HG02885 (cell line): ENCODE results near the gene MIER2.
"Not testable (repeated sequence)": the region's sequence is repeated elsewhere in the genome, so short reads cannot be mapped to it uniquely, and the experiment has no call there.

Experiments
- ATAC-seq: cut with Tn5 transposase; IDR thresholded peaks from one replicate; pipeline ENCODE4 v1.9.1; 2021; ENCODE audit warnings: mild to moderate bottlenecking; ENCODE audit not compliant: unreplicated experiment, poor library complexity

The MIER2 gene, protein sequence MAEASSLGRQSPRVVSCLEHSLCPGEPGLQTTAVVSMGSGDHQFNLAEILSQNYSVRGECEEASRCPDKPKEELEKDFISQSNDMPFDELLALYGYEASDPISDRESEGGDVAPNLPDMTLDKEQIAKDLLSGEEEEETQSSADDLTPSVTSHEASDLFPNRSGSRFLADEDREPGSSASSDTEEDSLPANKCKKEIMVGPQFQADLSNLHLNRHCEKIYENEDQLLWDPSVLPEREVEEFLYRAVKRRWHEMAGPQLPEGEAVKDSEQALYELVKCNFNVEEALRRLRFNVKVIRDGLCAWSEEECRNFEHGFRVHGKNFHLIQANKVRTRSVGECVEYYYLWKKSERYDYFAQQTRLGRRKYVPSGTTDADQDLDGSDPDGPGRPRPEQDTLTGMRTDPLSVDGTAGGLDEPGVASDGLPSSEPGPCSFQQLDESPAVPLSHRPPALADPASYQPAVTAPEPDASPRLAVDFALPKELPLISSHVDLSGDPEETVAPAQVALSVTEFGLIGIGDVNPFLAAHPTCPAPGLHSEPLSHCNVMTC

DNA sequence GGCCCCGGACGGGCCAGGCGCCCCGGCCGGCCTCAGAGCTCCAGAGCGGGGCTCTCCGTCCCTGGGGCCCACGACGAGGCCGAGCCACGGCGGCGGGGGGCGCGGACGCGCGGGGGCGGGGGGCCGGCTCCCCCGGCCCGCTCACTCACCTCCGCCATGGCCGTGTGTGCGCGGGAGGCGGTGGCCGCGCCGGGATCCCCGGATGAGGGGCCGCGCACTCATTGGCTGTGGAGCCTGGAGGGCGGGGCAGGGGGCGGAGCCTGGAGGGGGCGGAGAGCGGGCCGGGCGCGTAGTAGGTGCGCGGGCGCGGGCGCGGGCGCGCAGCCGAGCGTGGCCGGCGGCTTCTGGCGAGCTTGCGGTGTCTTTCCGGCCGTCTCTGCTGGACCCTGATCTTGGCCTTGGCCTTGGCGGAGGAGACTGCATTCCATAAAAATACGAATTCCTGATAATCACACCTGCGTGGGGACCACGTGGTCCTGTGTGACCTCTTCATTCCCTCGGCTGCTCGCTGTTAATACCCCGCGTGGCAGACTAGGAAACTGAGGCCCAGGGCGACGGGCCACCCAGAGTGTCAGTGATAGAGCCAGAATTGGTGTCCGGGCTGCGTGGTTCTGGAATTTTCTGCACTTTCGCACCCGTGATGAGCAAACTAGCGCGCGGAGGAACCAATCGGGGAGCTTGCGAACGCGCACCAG lies at the start of gene MIER2:
Gene MIER2 (minus strand): TSS at position 172 of the 695 bp plus-strand sequence. CDS start 14 bp downstream, at position 158.
- ATAC-seq, result peak; percentile 61

- not testable (repeated sequence) for ATAC-seq
Observed at GRCh38 chr19:393560-393959, 49.0 kb upstream of the MIER2 start.

- no peak for ATAC-seq
Observed at GRCh38 chr19:392375-392970, 47.9 kb upstream of the MIER2 start.

- ATAC-seq, result no peak
Observed at GRCh38 chr19:391726-392374, 47.3 kb upstream of the MIER2 start.

- no peak for ATAC-seq
Observed at GRCh38 chr19:391207-391557, 46.6 kb upstream of the MIER2 start.

DNA sequence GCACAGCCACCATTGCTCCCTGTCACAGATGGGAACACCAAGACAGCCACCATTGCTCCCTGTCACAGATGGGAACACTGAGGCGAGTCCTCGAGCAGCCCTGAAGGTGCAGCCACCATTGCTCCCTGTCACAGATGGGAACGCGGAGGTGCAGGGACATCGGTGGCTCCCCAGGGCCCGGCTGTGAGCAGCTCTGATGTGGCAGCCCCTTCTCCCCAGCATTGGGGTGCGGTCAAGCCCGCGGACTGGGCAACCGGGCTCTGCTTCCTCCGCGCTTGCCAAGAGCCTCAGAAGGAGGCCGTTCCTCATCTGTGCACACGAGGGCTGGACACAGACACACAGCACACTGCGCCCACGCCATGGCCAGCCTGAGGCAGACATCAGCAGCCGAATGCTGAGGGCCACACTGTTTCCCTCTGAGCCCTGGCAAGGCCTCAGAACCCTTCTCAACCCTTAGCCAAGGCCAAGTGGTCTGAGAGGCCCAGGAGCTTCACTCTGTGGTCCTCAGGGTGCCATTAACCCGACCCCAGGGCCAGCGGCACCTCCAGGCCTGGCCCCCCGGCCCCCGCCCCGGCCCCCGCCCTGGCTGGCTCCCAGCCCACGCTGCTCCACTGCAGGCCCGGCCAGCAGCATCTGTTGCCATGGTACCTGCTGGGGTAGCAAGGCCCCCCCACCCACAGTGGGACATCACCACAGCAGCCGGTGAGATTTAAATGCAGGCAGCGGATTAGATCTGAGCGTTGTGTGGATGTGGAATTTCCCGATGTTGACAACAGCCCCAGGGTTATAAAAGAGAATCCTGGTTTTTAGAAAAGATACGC lies 46.0 kb upstream of the MIER2 start:
- ATAC-seq, result no peak

DNA sequence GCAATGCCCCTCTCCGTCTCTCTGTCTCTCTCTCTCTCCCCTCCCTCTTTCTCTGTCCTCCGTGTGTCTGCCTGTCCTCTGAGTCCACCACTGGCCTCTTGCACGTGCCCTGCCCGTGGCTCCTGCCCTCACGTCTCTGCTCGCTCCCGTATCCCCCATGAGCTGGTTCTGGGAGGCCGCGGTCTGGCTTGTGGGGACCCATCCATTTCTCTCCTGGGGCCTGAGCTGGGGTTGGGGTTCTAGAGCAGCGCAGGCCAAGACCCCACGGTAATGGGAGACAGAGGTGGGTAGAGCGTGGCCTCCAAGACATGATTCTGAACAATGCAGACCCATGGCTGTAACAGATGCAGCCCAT lies 45.3 kb upstream of the MIER2 start:
- no peak for ATAC-seq

DNA sequence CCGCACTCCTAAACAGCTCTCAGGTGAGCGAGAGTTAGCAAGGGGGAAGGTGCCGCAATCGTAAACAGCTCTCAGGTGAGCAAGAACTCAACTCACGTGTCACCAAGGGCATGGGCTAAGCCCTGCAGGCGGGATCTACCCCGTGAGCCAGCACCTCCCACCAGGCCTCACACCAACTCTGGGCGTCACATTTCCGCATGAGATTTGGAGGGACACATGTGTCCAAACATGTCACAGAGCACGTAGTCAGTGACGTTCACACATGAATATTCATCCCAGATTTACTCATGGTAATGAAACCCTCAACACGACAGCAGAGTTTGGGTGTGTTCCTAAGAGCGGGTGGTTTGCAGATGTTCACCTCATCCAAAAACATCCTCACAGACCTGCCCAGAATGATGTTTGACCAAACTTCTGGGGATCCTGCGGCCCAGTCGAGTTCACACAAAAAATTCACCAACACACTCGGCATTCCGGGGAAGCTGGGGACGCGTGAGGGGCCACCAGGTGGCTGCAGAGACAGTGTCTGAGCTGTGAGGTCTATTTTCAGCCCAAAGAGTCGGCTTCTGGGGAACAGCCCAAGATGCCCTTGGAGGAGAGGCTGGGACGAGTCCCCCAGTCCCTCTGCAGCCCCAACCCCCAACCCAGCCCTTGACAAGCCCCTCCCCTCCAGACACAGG lies 44.8 kb upstream of the MIER2 start:
- ATAC-seq, result no peak

DNA sequence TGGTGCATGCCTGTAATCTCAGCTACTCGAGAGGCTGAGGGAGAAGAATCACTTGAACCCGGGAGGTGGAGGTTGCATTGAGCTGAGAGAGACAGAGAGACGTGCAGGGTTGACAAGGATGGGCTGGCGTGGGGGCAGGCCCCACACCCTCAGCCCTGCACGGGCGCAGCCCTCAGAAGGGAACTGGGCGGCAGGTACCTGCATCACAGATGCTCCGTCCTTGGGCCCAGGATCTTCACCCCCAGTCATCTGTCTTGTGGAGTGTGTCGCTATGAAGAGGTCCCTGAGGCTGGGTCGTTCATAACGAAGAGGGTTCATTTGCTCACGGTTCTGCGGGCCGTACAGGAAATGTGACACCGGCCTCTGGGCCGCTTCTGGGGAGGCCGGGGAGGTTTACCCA lies 44.1 kb upstream of the MIER2 start:
- no peak for ATAC-seq

- ATAC-seq, result no peak
Observed at GRCh38 chr19:387777-388176, 43.2 kb upstream of the MIER2 start.

GRCh38 chr19:386632-387301 lies 42.2 kb upstream of the MIER2 start:
- ATAC-seq, result not testable (repeated sequence)

DNA sequence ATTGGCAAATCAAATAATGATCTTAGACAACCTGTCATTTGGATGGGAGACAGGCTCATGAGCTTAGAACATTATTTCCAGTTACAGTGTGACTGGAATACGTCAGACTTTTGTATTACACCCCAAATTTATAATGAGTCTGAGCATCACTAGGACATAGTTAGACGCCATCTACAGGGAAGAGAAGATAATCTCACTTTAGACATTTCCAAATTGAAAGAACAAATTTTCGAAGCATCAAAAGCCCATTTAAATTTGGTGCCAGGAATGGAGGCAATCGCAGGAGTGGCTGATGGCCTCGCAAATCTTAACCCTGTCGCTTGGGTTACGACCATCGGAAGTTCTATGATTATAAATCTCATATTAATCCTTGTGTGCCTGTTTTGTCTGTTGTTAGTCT lies 41.6 kb upstream of the MIER2 start:
- ATAC-seq, result not testable (repeated sequence)

- ATAC-seq, result no peak
Observed at GRCh38 chr19:384799-385169, 40.2 kb upstream of the MIER2 start.

DNA sequence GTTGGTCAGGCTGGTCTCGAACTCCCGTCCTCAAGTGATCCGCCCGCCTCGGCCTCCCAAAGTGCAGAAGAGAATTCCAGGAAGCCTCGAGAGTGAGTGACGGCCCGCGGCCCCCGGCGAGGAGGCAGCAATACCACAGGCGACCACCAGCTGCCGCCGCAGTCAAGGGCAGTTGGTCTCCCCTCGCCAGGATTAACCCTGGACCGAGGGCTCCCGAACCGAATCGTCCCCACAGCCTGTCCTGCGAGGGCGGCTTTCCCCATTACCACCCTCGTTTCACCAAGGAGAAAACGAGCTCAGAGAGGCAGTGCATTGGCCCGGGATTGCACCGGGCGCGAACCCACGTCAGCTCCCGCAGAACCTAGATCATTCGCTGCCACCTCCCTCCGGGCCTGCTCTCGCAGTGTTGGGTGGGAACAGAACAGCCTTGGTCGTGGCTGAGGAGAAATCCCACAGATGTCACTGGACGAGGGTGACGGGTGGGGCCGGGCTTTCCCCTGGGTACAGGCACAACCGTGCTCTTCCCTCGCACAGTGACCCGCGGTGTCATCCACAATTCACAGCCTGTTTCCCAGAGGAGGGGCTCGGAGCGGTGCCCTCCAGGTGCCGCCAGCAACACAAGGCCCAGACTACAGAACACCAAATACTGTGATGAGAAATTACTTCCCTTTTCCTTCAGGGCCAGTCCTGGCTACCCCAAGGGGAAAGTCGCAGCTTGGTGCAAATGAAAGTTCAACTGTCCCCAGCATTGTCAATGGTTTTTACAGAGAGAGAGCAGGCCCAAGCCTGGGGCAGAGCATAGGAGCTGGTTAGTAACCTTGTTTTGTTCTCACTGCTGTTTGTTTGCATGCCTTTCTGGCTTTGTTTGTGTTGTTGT lies 39.6 kb upstream of the MIER2 start:
- no peak for ATAC-seq

- no peak for ATAC-seq
Observed at GRCh38 chr19:383040-383439, 38.4 kb upstream of the MIER2 start.

DNA sequence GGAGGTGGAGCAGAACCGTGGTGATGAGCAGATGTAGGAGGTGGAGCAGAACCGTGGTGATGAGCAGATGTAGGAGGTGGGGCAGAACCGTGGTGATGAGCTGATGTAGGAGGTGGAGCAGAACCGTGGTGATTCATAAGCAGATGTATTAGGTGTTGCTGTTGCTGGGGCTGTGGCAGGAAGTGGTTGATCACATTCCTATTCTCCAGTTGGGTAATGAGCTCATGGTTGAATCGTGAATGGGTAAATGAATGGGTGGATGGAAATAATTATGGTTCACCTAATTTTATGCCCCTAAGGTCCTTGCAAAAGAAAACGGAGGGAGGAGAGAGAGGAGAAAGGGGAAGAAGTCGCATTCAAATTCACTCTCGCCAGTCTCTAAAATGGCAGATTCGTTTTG lies 38.0 kb upstream of the MIER2 start:
- not testable (repeated sequence) for ATAC-seq

DNA sequence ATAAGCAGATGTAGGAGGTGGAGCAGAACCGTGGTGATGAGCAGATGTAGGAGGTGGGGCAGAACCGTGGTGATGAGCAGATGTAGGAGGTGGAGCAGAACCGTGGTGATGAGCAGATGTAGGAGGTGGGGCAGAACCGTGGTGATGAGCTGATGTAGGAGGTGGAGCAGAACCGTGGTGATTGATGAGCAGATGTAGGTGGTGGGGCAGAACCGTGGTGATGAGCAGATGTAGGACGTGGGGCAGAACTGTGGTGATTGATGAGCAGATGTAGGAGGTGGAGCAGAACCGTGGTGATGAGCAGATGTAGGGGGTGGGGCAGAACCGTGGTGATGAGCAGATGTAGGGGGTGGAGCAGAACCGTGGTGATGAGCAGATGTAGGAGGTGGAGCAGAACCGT lies 37.3 kb upstream of the MIER2 start:
- not testable (repeated sequence) for ATAC-seq
